OCI-LY7 (cell line): ENCODE measurements around the gene DGKQ. TPM values are rescaled to one million over a fixed set of nuclear protein-coding genes. Genes with fewer than 3 reads are reported as not detected.

Source experiments
- BruUV-seq: library from RNA; stranded (reverse); fragments of 400-500 nt; replicated peaks from 2 replicates; lab custom pipeline; 2021; lab: Mats Ljungman, UMichigan
- CTCF ChIA-PET: fragments of 300-600 bp; sonication (Branson Sonifier 250); formaldehyde crosslinking; loops from one replicate; lab custom pipeline; 2022; ENCODE audit warnings: antibody characterized with exemption; ENCODE audit not compliant: unreplicated experiment; lab: Charles Lee
- POLR2A ChIA-PET: fragments of 300-600 bp; sonication (Branson Sonifier 250); formaldehyde crosslinking; loops from one replicate; lab custom pipeline; 2022; ENCODE audit warnings: antibody characterized with exemption; lab: Charles Lee
- DNase-seq: peaks from one replicate; pipeline ENCODE4 v3.0.0-alpha.2; 2015; ENCODE audit warnings: low spot score
- H2AFZ ChIP-seq: fragments of 200-600 bp; sonication (generic), shearing (Covaris generic); 2 replicates; pipeline ENCODE4 v1.6.1; 2014; ENCODE audit warnings: mild to moderate bottlenecking, antibody characterized with exemption, low read length, moderate library complexity
- H3K27ac ChIP-seq: fragments of 200-600 bp; sonication (generic); 2 replicates; pipeline ENCODE4 v1.5.1; 2014; ENCODE audit warnings: mixed run types, low read depth, mild to moderate bottlenecking, moderate library complexity, low read length, inconsistent platforms; ENCODE audit not compliant: poor library complexity, severe bottlenecking
- H3K36me3 ChIP-seq: fragments of 200-600 bp; sonication (generic); 2 replicates; pipeline ENCODE4 v1.6.1; 2014; ENCODE audit warnings: mild to moderate bottlenecking, antibody characterized with exemption, low read length, moderate library complexity, mixed read lengths; ENCODE audit not compliant: insufficient read depth
- H3K4me1 ChIP-seq: fragments of 200-600 bp; sonication (generic); 2 replicates; pipeline ENCODE4 v1.5.1; 2014; ENCODE audit warnings: mild to moderate bottlenecking, low read length; ENCODE audit not compliant: insufficient read depth, poor library complexity, severe bottlenecking
- H3K4me2 ChIP-seq: fragments of 200-600 bp; sonication (generic); 2 replicates; pipeline ENCODE4 v1.6.1; 2014; ENCODE audit warnings: mild to moderate bottlenecking, low read length
- H3K4me3 ChIP-seq: fragments of 200-600 bp; sonication (generic); 2 replicates; pipeline ENCODE4 v1.5.1; 2014; ENCODE audit warnings: mild to moderate bottlenecking, low read depth, low read length; ENCODE audit not compliant: poor library complexity, severe bottlenecking
- H3K79me2 ChIP-seq: fragments of 200-600 bp; sonication (generic); 2 replicates; pipeline ENCODE4 v1.6.1; 2016; ENCODE audit warnings: low read depth, mild to moderate bottlenecking, low read length, moderate library complexity, mixed read lengths; ENCODE audit not compliant: insufficient read depth
- H3K9me2 ChIP-seq: fragments of 200-600 bp; sonication (generic); 2 replicates; pipeline ENCODE4 v1.6.1; 2016; ENCODE audit warnings: mild to moderate bottlenecking, low read length, mixed read lengths; ENCODE audit not compliant: insufficient read depth
- H3K9me3 ChIP-seq: fragments of 200-600 bp; sonication (generic); 2 replicates; pipeline ENCODE4 v1.6.1; 2014; ENCODE audit warnings: mild to moderate bottlenecking, mixed run types, low read length, mixed read lengths
- H4K20me1 ChIP-seq: fragments of 200-600 bp; sonication (generic); 2 replicates; pipeline ENCODE4 v1.6.1; 2014; ENCODE audit warnings: mild to moderate bottlenecking, antibody characterized with exemption, low read length, moderate library complexity, mixed read lengths; ENCODE audit not compliant: insufficient read depth
- CTCF ChIP-seq: fragments of 200-600 bp; sonication (generic); conservative IDR thresholded peaks from 2 replicates; pipeline ENCODE4 v1.5.1; 2014; ENCODE audit warnings: mild to moderate bottlenecking, antibody characterized with exemption, low read length, moderate library complexity, mixed read lengths
- EZH2phosphoT487 ChIP-seq: fragments of 200-600 bp; sonication (generic); IDR thresholded peaks from 2 replicates; pipeline ENCODE4 v1.6.1; 2018; ENCODE audit warnings: low read depth, borderline replicate concordance, mild to moderate bottlenecking, mixed run types, antibody characterized with exemption, low read length, moderate library complexity, mixed read lengths
- intact Hi-C: fragments of 100-400 bp; cut with micrococcal nuclease; formaldehyde crosslinking; loops from one replicate; pipeline ENCODE4 v1.10.0; 2022; ENCODE audit not compliant: unreplicated experiment
- total RNA-seq, 2 experiments: library from RNA; depleted of rRNA in 1 of 2; stranded (reverse); fragments of >200 nt in 1 of 2; shearing (Covaris generic) in 1 of 2; gene quantifications; 2 replicates each; pipeline ENCODE4 v1.2.3, GENCODE V29; 2014 to 2022

Gene DGKQ
- total RNA-seq, 2 experiments from 2014 or later: 11.3 to 15.2 TPM

- Histone ChIP-seq H3K9me3 (no peaks in the 10 kb centered on the region), H2AFZ (no peak overlapping the region), H3K4me2 (no peak overlapping the region), H3K79me2 (no peaks in the 10 kb centered on the region), H3K4me3 (no peak overlapping the region), H4K20me1 (no peaks in the 10 kb centered on the region), H3K9me2 (no peaks in the 10 kb centered on the region), H3K36me3 (no peaks in the 10 kb centered on the region), H3K4me1 (peaks cover 7% of the 10 kb centered on the region), H3K27ac (no peak overlapping the region)
- no peak for DNase-seq
- ChIA-PET CTCF (interaction anchor here (0.6 kb wide), 1 partner anchor 66 kb away, joined by 3 read pairs; no protein-coding TSS in a partner anchor), POLR2A (no interaction called here)
- TF ChIP-seq CTCF (no peak), EZH2phosphoT487 (no peak)
- no TSS peak for BruUV-seq
- intact Hi-C loops: loop anchor here (5.0 kb wide), 1 partner anchor 37 kb away; no protein-coding TSS in a partner anchor
These were observed 1.3 kb upstream of the DGKQ start for GRCh38 chr4:974668-975067.

GRCh38 chr4:972651-973424 is 531 bp downstream of the DGKQ start:
- no TSS peak for BruUV-seq

More at GRCh38 chr4:972651-973424, 531 bp downstream of the DGKQ start:
- Histone ChIP-seq H3K27ac (no peak overlapping the region), H2AFZ (peak overlapping the region; percentile 16; the same call in 1 of the 2 replicates), H3K9me3 (no peaks in the 10 kb centered on the region), H3K4me3 (peak overlapping the region; percentile 95), H3K36me3 (no peaks in the 10 kb centered on the region), H4K20me1 (no peaks in the 10 kb centered on the region), H3K9me2 (no peaks in the 10 kb centered on the region), H3K4me1 (peaks cover 7% of the 10 kb centered on the region), H3K79me2 (no peaks in the 10 kb centered on the region), H3K4me2 (peak overlapping the region; percentile 96)
- DNase-seq: peak; percentile 64
- CTCF ChIA-PET: no interaction called here
- TF ChIP-seq EZH2phosphoT487 (no peak), CTCF (no peak)
- POLR2A ChIA-PET: no interaction called here
- intact Hi-C loops: loop anchor here (5.0 kb wide), 1 partner anchor 36 kb away; no protein-coding TSS in a partner anchor
